ENCODE results near the gene TIAM1.

The TIAM1 gene

GRCh38 chr21:31132574-31133242 is 211.4 kb downstream of the TIAM1 start:
- no peak for DNase-seq (ENCODE audit: low spot score)

- DNase-seq (ENCODE audit: low spot score), result no peak
These were observed 213.2 kb downstream of the TIAM1 start for GRCh38 chr21:31130821-31131220.

GRCh38 chr21:31128234-31128633 is 215.8 kb downstream of the TIAM1 start:
- DNase-seq (ENCODE audit: low spot score), result no peak

GRCh38 chr21:31124010-31124409 is 220.1 kb downstream of the TIAM1 start:
- no peak for DNase-seq (ENCODE audit: low spot score)

- DNase-seq (ENCODE audit: low spot score), result no peak
These were observed 224.9 kb downstream of the TIAM1 start for GRCh38 chr21:31119199-31119598.

GRCh38 chr21:31117128-31117916 is 226.7 kb downstream of the TIAM1 start:
- DNase-seq (ENCODE audit: low spot score), result peak; percentile 12

- no peak for DNase-seq (ENCODE audit: low spot score)
These were observed 228.8 kb downstream of the TIAM1 start for GRCh38 chr21:31115249-31115648.

GRCh38 chr21:31111093-31111492 is 233.0 kb downstream of the TIAM1 start:
- DNase-seq (ENCODE audit: low spot score), result no peak

- no peak for DNase-seq (ENCODE audit: low spot score)
These were observed 233.6 kb downstream of the TIAM1 start for GRCh38 chr21:31110430-31110829.

- DNase-seq (ENCODE audit: low spot score), result no peak
These were observed 236.2 kb downstream of the TIAM1 start for GRCh38 chr21:31107871-31108270.

GRCh38 chr21:31107176-31107785 is 236.8 kb downstream of the TIAM1 start:
- DNase-seq (ENCODE audit: low spot score), result no peak

GRCh38 chr21:31103571-31104265 is 240.3 kb downstream of the TIAM1 start:
- no peak for DNase-seq (ENCODE audit: low spot score)

- no peak for DNase-seq (ENCODE audit: low spot score)
These were observed 240.9 kb downstream of the TIAM1 start for GRCh38 chr21:31103163-31103562.

GRCh38 chr21:31099122-31099521 is 244.9 kb downstream of the TIAM1 start:
- DNase-seq (ENCODE audit: low spot score), result no peak

- DNase-seq (ENCODE audit: low spot score), result peak; percentile 41
These were observed 245.5 kb downstream of the TIAM1 start for GRCh38 chr21:31098576-31099005.

- no peak for DNase-seq (ENCODE audit: low spot score)
These were observed 251.0 kb downstream of the TIAM1 start for GRCh38 chr21:31092832-31093625.

GRCh38 chr21:31090376-31090775 is 253.7 kb downstream of the TIAM1 start:
- no peak for DNase-seq (ENCODE audit: low spot score)

GRCh38 chr21:31088474-31088751 is 255.6 kb downstream of the TIAM1 start:
- DNase-seq (ENCODE audit: low spot score), result no peak

GRCh38 chr21:31087639-31088473 is 256.2 kb downstream of the TIAM1 start:
- DNase-seq (ENCODE audit: low spot score), result no peak

- DNase-seq (ENCODE audit: low spot score), result no peak
These were observed 259.4 kb downstream of the TIAM1 start for GRCh38 chr21:31084689-31085088.

GRCh38 chr21:31078796-31079195 is 265.3 kb downstream of the TIAM1 start:
- no peak for DNase-seq (ENCODE audit: low spot score)
